GM23248 (cell line): Measurements from ENCODE around the gene CBL. TPM values are rescaled to one million over a fixed set of nuclear protein-coding genes. Genes with fewer than 3 reads are reported as not detected.
A peak's percentile ranks its signal among the peaks of the same experiment; 100 is the strongest.

Source experiments
- DNase-seq: peaks from one replicate; pipeline ENCODE4 v3.0.0-alpha.2; 2015
- H2AFZ ChIP-seq: fragments of 200-600 bp; sonication (generic); 2 replicates; pipeline ENCODE4 v1.6.1; 2016; ENCODE audit warnings: antibody characterized with exemption
- H3F3A ChIP-seq: fragments of 200-600 bp; sonication (generic); 2 replicates; pipeline ENCODE4 v1.6.1; 2016; ENCODE audit warnings: mild to moderate bottlenecking, antibody characterized with exemption, mixed run types; ENCODE audit not compliant: insufficient read depth
- H3K27ac ChIP-seq: fragments of 200-600 bp; sonication (generic); 2 replicates; pipeline ENCODE4 v1.5.1; 2016; ENCODE audit warnings: mild to moderate bottlenecking
- H3K27me3 ChIP-seq: fragments of 200-600 bp; sonication (generic); replicated peaks from 2 replicates; pipeline ENCODE4 v1.6.1; 2016; ENCODE audit warnings: mild to moderate bottlenecking; ENCODE audit not compliant: insufficient read depth
- H3K36me3 ChIP-seq: fragments of 200-600 bp; sonication (generic); 2 replicates; pipeline ENCODE4 v1.6.1; 2016; ENCODE audit warnings: low read depth, mild to moderate bottlenecking
- H3K4me1 ChIP-seq: fragments of 200-600 bp; sonication (generic); 2 replicates; pipeline ENCODE4 v1.6.1; 2016; ENCODE audit warnings: mild to moderate bottlenecking; ENCODE audit not compliant: insufficient read depth
- H3K4me2 ChIP-seq: fragments of 200-600 bp; sonication (generic); one replicate; pipeline ENCODE4 v1.6.1; 2016; ENCODE audit warnings: mild to moderate bottlenecking; ENCODE audit not compliant: unreplicated experiment
- H3K4me3 ChIP-seq: fragments of 200-600 bp; sonication (generic); 2 replicates; pipeline ENCODE4 v1.5.1; 2016; ENCODE audit warnings: mild to moderate bottlenecking
- H3K79me2 ChIP-seq: fragments of 200-600 bp; sonication (generic); 2 replicates; pipeline ENCODE4 v1.6.1; 2016; ENCODE audit warnings: mild to moderate bottlenecking; ENCODE audit not compliant: insufficient read depth
- H3K9ac ChIP-seq: fragments of 200-600 bp; sonication (generic); 2 replicates; pipeline ENCODE4 v1.6.1; 2016; ENCODE audit warnings: mild to moderate bottlenecking
- H3K9me2 ChIP-seq: fragments of 200-600 bp; sonication (generic); 2 replicates; pipeline ENCODE4 v1.6.1; 2016; ENCODE audit warnings: mixed run types, mild to moderate bottlenecking, moderate library complexity; ENCODE audit not compliant: insufficient read depth
- H3K9me3 ChIP-seq: fragments of 200-600 bp; sonication (generic); one replicate; pipeline ENCODE4 v1.6.1; 2017; ENCODE audit warnings: low read depth
- H4K20me1 ChIP-seq: fragments of 200-600 bp; sonication (generic); 2 replicates; pipeline ENCODE4 v1.6.0; 2016; ENCODE audit not compliant: insufficient read depth
- EZH2 ChIP-seq: fragments of 200-600 bp; sonication (generic); IDR thresholded peaks from 2 replicates; pipeline ENCODE4 v1.6.1; 2018; ENCODE audit warnings: antibody characterized with exemption, mild to moderate bottlenecking; ENCODE audit not compliant: insufficient read depth, poor library complexity, severe bottlenecking
- EZH2phosphoT487 ChIP-seq: fragments of 200-600 bp; sonication (generic); IDR thresholded peaks from 2 replicates; pipeline ENCODE4 v1.6.1; 2018; ENCODE audit warnings: antibody characterized with exemption, moderate library complexity, mild to moderate bottlenecking, low read depth; ENCODE audit not compliant: insufficient read depth
- WGBS, 2 experiments: methylation state at CpG; one replicate each; pipeline ENCODE4 v1.1.6; 2015 to 2017; ENCODE audit warnings: low lambda C conversion rate in 2 of 2, low coverage in 1 of 2; ENCODE audit errors: missing lambda C conversion rate in 2 of 2; 5-methylcytosine and 5-hydroxymethylcytosine counted together
- in situ Hi-C: fragments of 300-500 bp; cut with MboI; formaldehyde crosslinking; loops from 2 replicates; pipeline ENCODE4 v1.15.0; 2020
- polyA plus RNA-seq: library from polyadenylated mRNA; unstranded; fragments of >200 nt; fragmentation: Nextera tagmentation; extraction: Ambion mirVana; gene quantifications from 2 replicates; pipeline ENCODE4 v1.2.1, GENCODE V29; 2016
- total RNA-seq: library from RNA; depleted of rRNA; stranded (reverse); fragments of >200 nt; shearing (Covaris generic); gene quantifications from 2 replicates; pipeline ENCODE4 v1.2.3, GENCODE V29; 2014

Gene CBL
- total and polyA plus RNA-seq, 2 experiments from 2014 or later, result 5.8 to 8.6 TPM

GRCh38 chr11:119342362-119343130, 136.4 kb downstream of the CBL start:
- in situ Hi-C loops, result no loop called here
- 76 to 80% methylated on average over 10 of the region's 10 CpGs for WGBS, 2 experiments

GRCh38 chr11:119343726-119344125, 137.6 kb downstream of the CBL start:
- no peak for DNase-seq
- H3K4me3 ChIP-seq, result no peak overlapping the region
- no peaks in the 10 kb centered on the region for H3K9me2 ChIP-seq
- peaks cover 9% of the 10 kb centered on the region; the same call in 1 of the 2 replicates for H3F3A ChIP-seq
- H2AFZ ChIP-seq, result no peak overlapping the region
- TF ChIP-seq EZH2phosphoT487 (no peak), EZH2 (no peak)
- H3K27ac ChIP-seq, result no peak overlapping the region
- no peak overlapping the region for H3K4me2 ChIP-seq
- WGBS, 2 experiments, result 88 to 90% methylated on average over 7 of the region's 7 CpGs
- H4K20me1 ChIP-seq, result no peaks in the 10 kb centered on the region
- in situ Hi-C loops, result no loop called here
- H3K4me1 ChIP-seq, result peaks cover 13% of the 10 kb centered on the region
- H3K27me3 ChIP-seq, result no peaks in the 10 kb centered on the region
- H3K36me3 ChIP-seq, result no peaks in the 10 kb centered on the region
- no peak overlapping the region for H3K9ac ChIP-seq
- no peaks in the 10 kb centered on the region for H3K79me2 ChIP-seq
- H3K9me3 ChIP-seq, result no peaks in the 10 kb centered on the region

More at GRCh38 chr11:119342362-119343130, 136.4 kb downstream of the CBL start:
- Histone ChIP-seq H3K27me3 (no peaks in the 10 kb centered on the region), H3K9me2 (no peaks in the 10 kb centered on the region), H2AFZ (no peak overlapping the region), H3K9me3 (no peaks in the 10 kb centered on the region), H3K27ac (no peak overlapping the region), H3F3A (peaks cover 11% of the 10 kb centered on the region; the same call in 1 of the 2 replicates), H4K20me1 (no peaks in the 10 kb centered on the region), H3K4me3 (no peak overlapping the region), H3K9ac (no peak overlapping the region), H3K4me2 (no peak overlapping the region), H3K4me1 (peaks cover 22% of the 10 kb centered on the region), H3K79me2 (no peaks in the 10 kb centered on the region; the same call in 1 of the 2 replicates), H3K36me3 (no peaks in the 10 kb centered on the region)
- TF ChIP-seq EZH2 (no peak), EZH2phosphoT487 (no peak)
- DNase-seq, result no peak

- Histone ChIP-seq H3K4me3 (no peak overlapping the region), H3K9me3 (no peaks in the 10 kb centered on the region), H3K36me3 (no peaks in the 10 kb centered on the region), H3K27ac (no peak overlapping the region), H3K9ac (no peak overlapping the region), H3F3A (peaks cover 9% of the 10 kb centered on the region; the same call in 1 of the 2 replicates), H3K79me2 (no peaks in the 10 kb centered on the region), H3K4me2 (no peak overlapping the region), H4K20me1 (no peaks in the 10 kb centered on the region), H3K27me3 (no peaks in the 10 kb centered on the region), H3K4me1 (peaks cover 12% of the 10 kb centered on the region), H2AFZ (no peak overlapping the region), H3K9me2 (no peaks in the 10 kb centered on the region)
- TF ChIP-seq EZH2phosphoT487, result no peak
- TF ChIP-seq EZH2, result no peak
- peak; percentile 38 for DNase-seq
- 56% methylated on average over 14 of the region's 14 CpGs for WGBS, 2 experiments
- in situ Hi-C loops, result no loop called here
Observed at GRCh38 chr11:119344291-119345010, 138.3 kb downstream of the CBL start.

- Histone ChIP-seq H3K4me1 (peaks cover 12% of the 10 kb centered on the region), H3K79me2 (no peaks in the 10 kb centered on the region), H3K27me3 (peaks cover 3% of the 10 kb centered on the region; the same call in 1 of the 2 replicates), H3F3A (peaks cover 9% of the 10 kb centered on the region; the same call in 1 of the 2 replicates), H3K4me2 (no peak overlapping the region), H4K20me1 (no peaks in the 10 kb centered on the region), H2AFZ (no peak overlapping the region), H3K4me3 (no peak overlapping the region), H3K9ac (no peak overlapping the region), H3K9me2 (no peaks in the 10 kb centered on the region), H3K27ac (no peak overlapping the region), H3K36me3 (no peaks in the 10 kb centered on the region), H3K9me3 (no peaks in the 10 kb centered on the region)
- in situ Hi-C loops, result no loop called here
- no peak for DNase-seq
- TF ChIP-seq EZH2, result no peak
- TF ChIP-seq EZH2phosphoT487, result no peak
- 69 to 72% methylated on average over 10 to 12 of the region's 12 CpGs for WGBS, 2 experiments
Observed at GRCh38 chr11:119345685-119346084, 139.5 kb downstream of the CBL start.
